ENCODE results near the gene OPN3.

Gene OPN3

GRCh38 chr1:241605146-241605805 lies 34.9 kb downstream of the OPN3 start:
- intact Hi-C loops (cut with DNase I), result loop anchor here (10.0 kb wide), 1 partner anchor 230 kb away; no protein-coding TSS in a partner anchor
- no peak for DNase-seq

GRCh38 chr1:241603731-241604245 lies 36.4 kb downstream of the OPN3 start:
- DNase-seq, result no peak
- intact Hi-C loops (cut with DNase I), result loop anchor here (10.0 kb wide), 1 partner anchor 231 kb away; no protein-coding TSS in a partner anchor

- DNase-seq, result no peak
- intact Hi-C loops (cut with DNase I), result loop anchor here (10.0 kb wide), 1 partner anchor 234 kb away; no protein-coding TSS in a partner anchor
These were observed 39.7 kb downstream of the OPN3 start for GRCh38 chr1:241600496-241600901.

GRCh38 chr1:241598249-241598648 lies 41.9 kb downstream of the OPN3 start:
- intact Hi-C loops (cut with DNase I), result no loop called here
- no peak for DNase-seq

- DNase-seq, result no peak
- intact Hi-C loops (cut with DNase I), result no loop called here
These were observed 43.5 kb downstream of the OPN3 start for GRCh38 chr1:241596633-241597032.

GRCh38 chr1:241593186-241593585 lies 47.0 kb downstream of the OPN3 start:
- intact Hi-C loops (cut with DNase I), result no loop called here
- DNase-seq, result no peak

- DNase-seq, result no peak
- intact Hi-C loops (cut with DNase I), result no loop called here
These were observed 47.8 kb downstream of the OPN3 start for GRCh38 chr1:241592273-241592958.

GRCh38 chr1:241591736-241592135 lies 48.4 kb downstream of the OPN3 start:
- intact Hi-C loops (cut with DNase I), result no loop called here
- no peak for DNase-seq

- DNase-seq, result no peak
- intact Hi-C loops (cut with DNase I), result no loop called here
These were observed 48.9 kb downstream of the OPN3 start for GRCh38 chr1:241591317-241591716.

- intact Hi-C loops (cut with DNase I), result no loop called here
- DNase-seq, result no peak
These were observed 49.5 kb downstream of the OPN3 start for GRCh38 chr1:241590719-241591118.

- no peak for DNase-seq
- intact Hi-C loops (cut with DNase I), result no loop called here
These were observed 50.6 kb downstream of the OPN3 start for GRCh38 chr1:241589521-241589920.

- DNase-seq, result peak in 38 of 42 donors; percentile 13 to 73 (median 38)
- intact Hi-C loops (cut with DNase I), result no loop called here
These were observed 53.2 kb downstream of the OPN3 start for GRCh38 chr1:241586905-241587512.

- DNase-seq, result no peak
- intact Hi-C loops (cut with DNase I), result no loop called here
These were observed 57.2 kb downstream of the OPN3 start for GRCh38 chr1:241582921-241583321.

- intact Hi-C loops (cut with DNase I), result no loop called here
- DNase-seq, result no peak
These were observed 60.7 kb downstream of the OPN3 start for GRCh38 chr1:241579434-241579833.

- DNase-seq, result no peak
- intact Hi-C loops (cut with DNase I), result no loop called here
These were observed 66.0 kb downstream of the OPN3 start for GRCh38 chr1:241574154-241574553.

GRCh38 chr1:241569848-241570247 lies 70.3 kb downstream of the OPN3 start:
- intact Hi-C loops (cut with DNase I), result no loop called here
- no peak for DNase-seq

GRCh38 chr1:241560849-241561187 lies 79.4 kb downstream of the OPN3 start:
- no peak for DNase-seq

GRCh38 chr1:241560146-241560848 lies 79.9 kb downstream of the OPN3 start:
- DNase-seq, result no peak
- intact Hi-C loops (cut with DNase I), result no loop called here

More at GRCh38 chr1:241560849-241561187, 79.4 kb downstream of the OPN3 start:
- intact Hi-C loops (cut with DNase I), result no loop called here

GRCh38 chr1:241557551-241558193 lies 82.5 kb downstream of the OPN3 start:
- intact Hi-C loops (cut with DNase I), result no loop called here
- no peak for DNase-seq
